ENCODE data around the gene PDXDC1.
"Not testable (repeated sequence)": the region's sequence is repeated elsewhere in the genome, so short reads cannot be mapped to it uniquely, and the experiment has no call there.

The PDXDC1 gene, protein sequence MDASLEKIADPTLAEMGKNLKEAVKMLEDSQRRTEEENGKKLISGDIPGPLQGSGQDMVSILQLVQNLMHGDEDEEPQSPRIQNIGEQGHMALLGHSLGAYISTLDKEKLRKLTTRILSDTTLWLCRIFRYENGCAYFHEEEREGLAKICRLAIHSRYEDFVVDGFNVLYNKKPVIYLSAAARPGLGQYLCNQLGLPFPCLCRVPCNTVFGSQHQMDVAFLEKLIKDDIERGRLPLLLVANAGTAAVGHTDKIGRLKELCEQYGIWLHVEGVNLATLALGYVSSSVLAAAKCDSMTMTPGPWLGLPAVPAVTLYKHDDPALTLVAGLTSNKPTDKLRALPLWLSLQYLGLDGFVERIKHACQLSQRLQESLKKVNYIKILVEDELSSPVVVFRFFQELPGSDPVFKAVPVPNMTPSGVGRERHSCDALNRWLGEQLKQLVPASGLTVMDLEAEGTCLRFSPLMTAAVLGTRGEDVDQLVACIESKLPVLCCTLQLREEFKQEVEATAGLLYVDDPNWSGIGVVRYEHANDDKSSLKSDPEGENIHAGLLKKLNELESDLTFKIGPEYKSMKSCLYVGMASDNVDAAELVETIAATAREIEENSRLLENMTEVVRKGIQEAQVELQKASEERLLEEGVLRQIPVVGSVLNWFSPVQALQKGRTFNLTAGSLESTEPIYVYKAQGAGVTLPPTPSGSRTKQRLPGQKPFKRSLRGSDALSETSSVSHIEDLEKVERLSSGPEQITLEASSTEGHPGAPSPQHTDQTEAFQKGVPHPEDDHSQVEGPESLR

DNA sequence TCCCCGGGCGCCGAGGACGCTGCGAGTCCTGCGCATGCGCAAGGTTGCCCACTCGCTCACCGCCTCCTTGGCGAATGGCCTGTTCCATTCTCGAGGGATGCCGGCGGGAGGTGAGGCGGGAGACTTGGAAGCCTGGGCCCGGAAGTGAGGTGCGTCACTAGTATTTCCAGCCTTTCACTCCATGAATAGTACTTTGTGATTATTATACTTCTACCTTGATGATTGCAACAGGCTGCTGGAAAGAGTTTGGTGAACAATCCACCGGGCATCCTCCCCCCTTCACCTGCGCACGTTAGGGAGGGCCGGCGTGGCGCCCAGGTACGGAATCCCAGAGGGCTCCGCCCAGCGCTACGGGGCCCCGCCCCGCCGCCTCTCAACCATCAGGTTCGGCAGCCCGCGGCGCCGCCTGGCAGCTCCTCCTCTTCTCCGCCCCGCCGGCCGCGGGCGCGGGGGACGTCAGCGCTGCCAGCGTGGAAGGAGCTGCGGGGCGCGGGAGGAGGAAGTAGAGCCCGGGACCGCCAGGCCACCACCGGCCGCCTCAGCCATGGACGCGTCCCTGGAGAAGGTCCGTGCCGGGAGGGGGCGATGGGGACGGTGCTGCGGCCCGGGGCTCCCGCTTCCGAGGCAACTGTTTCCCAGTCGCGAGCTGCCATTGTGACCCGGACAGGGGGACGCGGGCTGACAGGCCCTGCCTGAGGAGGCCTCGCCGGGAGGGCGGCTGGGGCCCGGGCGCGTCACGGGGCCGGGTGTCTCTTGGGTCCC is at the start of gene PDXDC1:
TSS of gene PDXDC1 (plus strand) at position 371 of the 762 bp plus-strand sequence. CDS start at position 545, 174 bp downstream.
- peak; percentile 81 for DNase-seq (ENCODE audit: low read depth in 2 of 2)

- DNase-seq (ENCODE audit: low read depth in 2 of 2), result not testable (repeated sequence)
These were observed 46.6 kb upstream of the PDXDC1 start for GRCh38 chr16:14928064-14928714.

GRCh38 chr16:14929176-14929575 is 45.6 kb upstream of the PDXDC1 start:
- DNase-seq (ENCODE audit: low read depth in 2 of 2), result not testable (repeated sequence)

DNA sequence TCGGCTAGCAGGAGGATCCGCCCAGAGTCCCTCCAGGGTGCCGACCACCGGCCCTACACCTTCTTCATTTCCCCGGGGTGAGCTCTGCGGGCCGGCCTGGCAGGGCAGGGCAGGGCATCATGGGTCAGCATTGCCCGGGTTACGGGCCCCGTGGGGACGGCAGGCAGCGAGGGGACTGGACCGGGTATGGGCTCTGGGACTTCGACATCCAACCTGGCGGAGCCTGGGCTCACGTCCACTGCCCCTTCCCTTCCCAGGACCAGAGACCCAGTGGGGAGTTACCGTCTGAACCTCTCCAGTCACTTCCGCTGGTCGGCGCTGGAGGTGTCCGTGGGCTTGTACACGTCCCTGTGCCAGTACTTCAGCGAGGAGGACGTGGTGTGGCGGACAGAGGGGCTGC is 44.6 kb upstream of the PDXDC1 start:
- not testable (repeated sequence) for DNase-seq (ENCODE audit: low read depth in 2 of 2)

GRCh38 chr16:14930971-14931370 is 43.9 kb upstream of the PDXDC1 start:
- not testable (repeated sequence) for DNase-seq (ENCODE audit: low read depth in 2 of 2)

DNA sequence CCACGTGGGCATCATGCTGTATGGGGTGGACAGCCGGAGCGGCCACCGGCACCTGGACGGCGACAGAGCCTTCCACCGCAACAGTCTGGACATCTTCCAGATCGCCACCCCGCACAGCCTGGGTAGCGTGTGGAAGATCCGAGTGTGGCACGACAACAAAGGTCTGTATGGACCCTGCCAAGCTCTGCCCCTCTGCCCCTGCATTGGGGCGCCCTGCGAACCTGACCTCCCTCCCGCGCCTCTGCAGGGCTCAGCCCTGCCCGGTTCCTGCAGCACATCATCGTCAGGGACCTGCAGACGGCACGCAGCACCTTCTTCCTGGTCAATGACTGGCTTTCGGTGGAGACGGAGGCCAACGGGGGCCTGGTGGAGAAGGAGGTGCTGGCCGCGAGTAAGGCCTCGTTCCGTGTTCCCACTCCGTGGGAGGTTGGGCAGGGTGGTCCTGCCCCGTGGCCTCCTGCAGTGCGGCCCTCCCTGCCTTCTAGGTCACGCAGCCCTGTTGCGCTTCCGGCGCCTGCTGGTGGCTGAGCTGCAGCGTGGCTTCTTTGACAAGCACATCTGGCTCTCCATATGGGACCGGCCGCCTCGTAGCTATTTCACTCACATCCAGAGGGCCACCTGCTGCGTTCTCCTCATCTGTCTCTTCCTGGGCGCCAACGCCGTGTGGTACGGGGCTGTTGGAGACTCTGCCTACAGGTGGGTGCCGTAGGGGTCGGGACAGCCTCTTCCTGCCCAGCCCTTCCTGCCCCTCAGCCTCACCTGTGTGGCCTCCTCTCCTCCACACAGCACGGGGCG is 42.0 kb upstream of the PDXDC1 start:
- DNase-seq (ENCODE audit: low read depth in 2 of 2), result not testable (repeated sequence)

- DNase-seq (ENCODE audit: low read depth in 2 of 2), result not testable (repeated sequence)
These were observed 37.7 kb upstream of the PDXDC1 start, which contains the start of gene NPIPA1 for GRCh38 chr16:14937143-14937542. Gene NPIPA1, plus strand, starts transcription at chr16:14937443. Its CDS starts 0 bp downstream, at chr16:14937443.

GRCh38 chr16:14937994-14938393 is 36.8 kb upstream of the PDXDC1 start:
- DNase-seq (ENCODE audit: low read depth in 2 of 2), result not testable (repeated sequence)

DNA sequence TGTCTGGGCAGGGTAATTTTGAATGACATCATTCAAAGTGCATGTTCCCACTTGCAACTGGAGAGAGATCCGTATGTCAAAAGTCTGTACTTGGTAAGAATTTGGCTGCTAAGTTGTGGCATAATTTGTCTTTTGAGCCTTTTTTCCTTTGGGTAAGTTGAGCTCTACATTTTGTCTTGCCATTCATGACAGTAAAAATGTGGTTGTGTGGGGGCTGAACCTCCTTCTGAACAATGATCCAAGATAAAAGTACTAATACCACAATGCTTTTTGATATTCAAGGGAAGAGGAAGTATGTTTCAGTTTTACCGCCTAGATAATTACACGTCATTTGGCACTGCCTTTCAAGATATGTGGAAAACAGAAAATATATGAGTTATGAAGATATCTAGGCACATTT is 32.1 kb upstream of the PDXDC1 start:
- DNase-seq (ENCODE audit: low read depth in 2 of 2), result not testable (repeated sequence)

GRCh38 chr16:14955546-14956231 is 19.1 kb upstream of the PDXDC1 start:
- no peak for DNase-seq (ENCODE audit: low read depth in 2 of 2)

GRCh38 chr16:14957576-14958322 is 17.1 kb upstream of the PDXDC1 start:
- DNase-seq (ENCODE audit: low read depth in 2 of 2), result no peak

DNA sequence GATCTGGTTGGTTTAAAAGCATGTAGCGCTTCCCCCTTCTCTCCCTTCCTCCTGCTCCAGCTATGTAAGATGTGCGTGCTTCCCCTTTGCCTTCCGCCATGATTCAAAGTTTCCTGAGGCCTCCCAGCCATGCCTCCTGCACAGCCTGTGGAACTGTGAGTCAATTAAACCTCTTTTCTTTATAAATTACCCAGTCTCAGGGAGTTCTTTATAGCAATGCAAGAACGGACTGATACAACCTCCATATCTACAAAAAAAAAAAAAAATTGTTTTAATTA is 16.6 kb upstream of the PDXDC1 start:
- no peak for DNase-seq (ENCODE audit: low read depth in 2 of 2)

GRCh38 chr16:14958970-14959369 is 15.9 kb upstream of the PDXDC1 start:
- DNase-seq (ENCODE audit: low read depth in 2 of 2), result no peak

DNA sequence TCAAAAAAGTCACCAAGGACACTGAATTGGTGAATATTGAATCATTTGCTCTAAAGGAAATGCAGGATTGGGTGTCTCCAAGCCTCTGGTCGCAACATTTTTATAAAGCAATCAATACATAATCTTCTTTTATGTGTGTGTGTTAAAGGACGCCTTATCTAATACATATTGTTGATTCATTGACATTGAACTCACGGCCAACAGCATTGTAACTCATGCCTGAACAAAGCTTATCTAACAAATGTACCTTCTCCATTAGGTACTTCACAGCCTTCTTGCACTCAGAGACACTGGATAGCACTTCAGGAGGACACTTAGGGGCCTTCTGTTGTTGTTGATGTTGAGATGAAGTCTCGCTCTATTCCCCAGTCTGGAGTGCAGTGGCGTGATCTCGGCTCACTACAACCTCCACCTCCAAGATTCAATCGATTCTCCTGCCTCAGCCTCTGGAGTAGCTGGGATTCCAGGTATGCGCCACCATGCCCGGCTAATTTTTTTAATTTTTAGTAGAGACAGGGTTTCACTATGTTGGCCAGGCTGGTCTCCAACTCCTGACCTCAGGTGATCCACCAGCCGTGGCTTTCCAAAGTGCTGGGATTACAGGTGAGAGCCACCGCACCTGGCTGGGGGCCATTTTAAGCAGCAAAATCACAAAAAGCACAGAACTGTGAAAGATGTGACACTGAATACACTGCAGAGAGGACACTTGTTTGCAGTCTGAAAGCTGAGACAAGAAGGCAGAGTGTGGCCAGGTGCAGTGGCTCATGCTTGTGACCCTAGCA is 13.2 kb upstream of the PDXDC1 start:
- DNase-seq (ENCODE audit: low read depth in 2 of 2), result no peak

- no peak for DNase-seq (ENCODE audit: low read depth in 2 of 2)
These were observed 11.3 kb upstream of the PDXDC1 start for GRCh38 chr16:14963281-14964173.

GRCh38 chr16:14965328-14965727 is 9.5 kb upstream of the PDXDC1 start:
- no peak for DNase-seq (ENCODE audit: low read depth in 2 of 2)

GRCh38 chr16:14969795-14970194 is 5.0 kb upstream of the PDXDC1 start:
- DNase-seq (ENCODE audit: low read depth in 2 of 2), result not testable (repeated sequence)

Measured in fibroblast of skin of left quadriceps (primary cell).